Keratinocyte (primary cell): Measurements from ENCODE around the gene HCN2. TPM values are rescaled to one million over a fixed set of nuclear protein-coding genes. Genes with fewer than 3 reads are reported as not detected.

Experiments used
- DNase-seq: peaks from one replicate; pipeline ENCODE4 v3.0.0-alpha.2; 2011; ENCODE audit warnings: low read depth, missing footprints, low spot score
- FAIRE-seq: peaks from 2 replicates; lab custom pipeline; 2011; peaks lifted over from hg19 to GRCh38; lab: Jason Lieb, UNC
- H2AFZ ChIP-seq: 2 replicates; pipeline ENCODE4 v1.6.0; 2012; ENCODE audit warnings: low read length, control low read depth, inconsistent platforms; ENCODE audit not compliant: control insufficient read depth
- H3K27ac ChIP-seq: 2 replicates; pipeline ENCODE4 v1.5.1; 2011; ENCODE audit warnings: low read length; ENCODE audit not compliant: control insufficient read depth, insufficient read depth
- H3K27me3 ChIP-seq: 3 replicates; pipeline ENCODE4 v1.6.0; 2011; ENCODE audit warnings: low read length; ENCODE audit not compliant: control insufficient read depth, insufficient read depth; ENCODE audit errors: extremely low read depth
- H3K36me3 ChIP-seq, 2 experiments: 2 replicates in 1 of 2; 3 replicates in 1 of 2; pipeline ENCODE4 v1.5.1; 2011; ENCODE audit warnings: low read length in 2 of 2, mild to moderate bottlenecking in 1 of 2; ENCODE audit not compliant: control insufficient read depth in 2 of 2, insufficient read depth in 2 of 2; ENCODE audit errors: extremely low read depth in 1 of 2
- H3K4me1 ChIP-seq: 3 replicates; pipeline ENCODE4 v1.5.1; 2011; ENCODE audit warnings: low read length; ENCODE audit not compliant: control insufficient read depth, insufficient read depth; ENCODE audit errors: extremely low read depth
- H3K4me2 ChIP-seq: 3 replicates; pipeline ENCODE4 v1.6.0; 2011; ENCODE audit warnings: low read depth, low read length; ENCODE audit not compliant: control insufficient read depth, insufficient read depth; ENCODE audit errors: extremely low read depth
- H3K4me3 ChIP-seq, 3 experiments: fragments of 200-600 bp in 1 of 3; sonication (generic) in 1 of 3; 2 replicates in 2 of 3; 3 replicates in 1 of 3; pipeline ENCODE4 v1.5.1; 2011 to 2016; ENCODE audit warnings: low read length in 3 of 3, mild to moderate bottlenecking in 3 of 3, control low read depth in 2 of 3, inconsistent platforms in 1 of 3, low read depth in 1 of 3, mixed read lengths in 1 of 3, mixed run types in 1 of 3, moderate library complexity in 1 of 3; ENCODE audit not compliant: control insufficient read depth in 2 of 3, insufficient read depth in 2 of 3; ENCODE audit errors: extremely low read depth in 1 of 3
- H3K79me2 ChIP-seq: 2 replicates; pipeline ENCODE4 v1.6.0; 2012; ENCODE audit warnings: low read length; ENCODE audit not compliant: control insufficient read depth, insufficient read depth
- H3K9ac ChIP-seq: 3 replicates; pipeline ENCODE4 v1.6.0; 2011; ENCODE audit warnings: low read length; ENCODE audit not compliant: control insufficient read depth, insufficient read depth; ENCODE audit errors: extremely low read depth
- H3K9me1 ChIP-seq: 3 replicates; pipeline ENCODE4 v1.6.0; 2011; ENCODE audit warnings: low read length; ENCODE audit not compliant: control insufficient read depth, insufficient read depth; ENCODE audit errors: extremely low read depth
- H3K9me3 ChIP-seq: 2 replicates; pipeline ENCODE4 v1.5.1; 2012; ENCODE audit warnings: low read depth, low read length; ENCODE audit not compliant: control insufficient read depth
- H4K20me1 ChIP-seq: 3 replicates; pipeline ENCODE4 v1.6.0; 2011; ENCODE audit warnings: low read length; ENCODE audit not compliant: control insufficient read depth, insufficient read depth; ENCODE audit errors: extremely low read depth
- EZH2 ChIP-seq: IDR thresholded peaks from one replicate; pipeline ENCODE4 v1.6.1; 2012; ENCODE audit warnings: inconsistent platforms, mild to moderate bottlenecking, low read length, moderate library complexity
- dilution Hi-C: fragments of 300-500 bp; cut with MboI; formaldehyde crosslinking; loops from one replicate; pipeline ENCODE4 v1.7.0; 2020; ENCODE audit warnings: low sequenced_read_pairs; ENCODE audit not compliant: extremely low pct_ligation_motif_present
- polyA plus RNA-seq, 5 experiments: library from polyadenylated mRNA; depleted of rRNA in 3 of 5; stranded (reverse) in 3 of 5; stranded (forward) in 1 of 5; unstranded in 1 of 5; fragments of >200 nt; gene quantifications; 1 replicate in 1 of 5; 2 replicates in 3 of 5; 3 replicates in 1 of 5; pipeline versions ENCODE4 v1.2.1 to v1.2.3, GENCODE V29; 2011 to 2012; ENCODE audit warnings: missing spikeins in 2 of 5, low read depth in 1 of 5, low replicate concordance in 1 of 5
- TF ChIP-seq, protein P1 (sequence below), 3 experiments: IDR thresholded peaks in 1 of 3; conservative IDR thresholded peaks in 1 of 3; optimal IDR thresholded peaks in 1 of 3; 2 replicates in 2 of 3; 3 replicates in 1 of 3; pipeline versions ENCODE3 to v1.5.1; 2011; ENCODE audit warnings: low read length in 3 of 3, mild to moderate bottlenecking in 3 of 3, moderate library complexity in 2 of 3, control low read depth in 1 of 3, inconsistent platforms in 1 of 3; ENCODE audit not compliant: insufficient read depth in 2 of 3; ENCODE audit errors: extremely low read depth in 1 of 3

Gene HCN2
- polyA plus RNA-seq, 1 donor (not counting 4 experiments of a cell fraction or from before 2014, with no cell fraction given) = 0.13 TPM

DNA sequence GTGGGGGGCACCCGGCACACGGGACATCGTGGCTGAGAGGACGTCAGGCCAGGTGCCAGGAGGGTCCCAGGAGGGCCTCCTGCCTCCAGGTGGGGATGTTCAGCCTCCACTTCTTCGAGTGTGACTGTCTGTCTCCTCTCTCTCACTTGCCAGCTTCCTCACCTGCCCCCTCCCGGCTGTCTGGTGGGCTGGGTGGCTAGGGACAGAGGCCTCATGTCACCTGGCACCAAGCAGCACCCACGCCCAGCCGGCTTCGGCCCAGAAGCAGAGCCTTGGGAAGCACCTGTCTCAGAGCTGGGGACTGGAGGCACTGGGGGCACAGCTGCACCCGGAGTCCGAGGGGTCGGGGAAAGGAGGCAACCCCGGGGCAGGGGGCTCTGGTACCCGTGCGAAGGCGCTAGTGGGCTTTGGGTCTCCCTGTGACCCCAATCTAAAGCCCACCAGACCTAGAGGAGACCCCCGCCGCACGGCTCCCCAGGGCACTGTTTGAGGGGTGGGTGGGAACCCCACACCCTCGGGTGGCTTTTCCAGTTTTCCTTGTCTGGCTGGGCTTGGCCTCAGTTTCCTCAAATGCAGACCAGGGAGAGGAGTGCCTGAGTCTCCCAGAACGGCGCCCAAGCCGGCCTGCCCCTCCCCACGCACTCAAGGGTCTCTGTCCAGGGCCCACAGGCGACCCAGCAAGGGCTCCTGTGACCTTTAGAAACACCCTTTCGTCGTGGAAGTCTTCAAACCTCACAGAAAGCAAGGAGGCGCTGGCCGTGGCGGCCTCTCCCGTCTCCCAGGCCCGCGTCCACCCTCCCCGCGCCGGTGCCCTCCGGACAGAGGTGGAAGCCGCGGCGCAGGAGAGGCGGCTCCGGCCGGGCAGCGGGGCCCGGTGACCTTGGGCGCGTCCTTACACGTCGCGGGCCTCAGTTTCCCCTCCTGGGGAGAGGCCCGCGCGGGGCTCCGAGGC is 664 bp upstream of the HCN2 start:
- Histone ChIP-seq H3K27me3 (peaks cover 43% of the 10 kb centered on the region), H3K9ac (no peak overlapping the region), H3K79me2 (no peaks in the 10 kb centered on the region), H3K36me3 (no peaks in the 10 kb centered on the region), H3K4me1 (peaks cover 8% of the 10 kb centered on the region), H3K27ac (no peak overlapping the region), H3K4me2 (peak overlapping the region; percentile 32), H3K9me3 (no peaks in the 10 kb centered on the region), H4K20me1 (peaks cover 15% of the 10 kb centered on the region), H3K9me1 (no peaks in the 10 kb centered on the region), H3K4me3 (no peak overlapping the region), H2AFZ (no peak overlapping the region)
- FAIRE-seq (no peak), DNase-seq (no peak)
- dilution Hi-C loops = no loop called here
- TF ChIP-seq, protein P1, sequence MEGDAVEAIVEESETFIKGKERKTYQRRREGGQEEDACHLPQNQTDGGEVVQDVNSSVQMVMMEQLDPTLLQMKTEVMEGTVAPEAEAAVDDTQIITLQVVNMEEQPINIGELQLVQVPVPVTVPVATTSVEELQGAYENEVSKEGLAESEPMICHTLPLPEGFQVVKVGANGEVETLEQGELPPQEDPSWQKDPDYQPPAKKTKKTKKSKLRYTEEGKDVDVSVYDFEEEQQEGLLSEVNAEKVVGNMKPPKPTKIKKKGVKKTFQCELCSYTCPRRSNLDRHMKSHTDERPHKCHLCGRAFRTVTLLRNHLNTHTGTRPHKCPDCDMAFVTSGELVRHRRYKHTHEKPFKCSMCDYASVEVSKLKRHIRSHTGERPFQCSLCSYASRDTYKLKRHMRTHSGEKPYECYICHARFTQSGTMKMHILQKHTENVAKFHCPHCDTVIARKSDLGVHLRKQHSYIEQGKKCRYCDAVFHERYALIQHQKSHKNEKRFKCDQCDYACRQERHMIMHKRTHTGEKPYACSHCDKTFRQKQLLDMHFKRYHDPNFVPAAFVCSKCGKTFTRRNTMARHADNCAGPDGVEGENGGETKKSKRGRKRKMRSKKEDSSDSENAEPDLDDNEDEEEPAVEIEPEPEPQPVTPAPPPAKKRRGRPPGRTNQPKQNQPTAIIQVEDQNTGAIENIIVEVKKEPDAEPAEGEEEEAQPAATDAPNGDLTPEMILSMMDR (optimal IDR thresholded peaks at IDR 0.05 in 1 of 3, IDR thresholded peaks at IDR 0.05 in 1 of 3, conservative IDR thresholded peaks at IDR 0.05 in 1 of 3; ENCODE audit: extremely low read depth in 1 of 3, insufficient read depth in 2 of 3, low read length in 3 of 3) = peak in 1 of 3 experiments; percentile 25
- peak; percentile 43 for TF ChIP-seq EZH2

DNA sequence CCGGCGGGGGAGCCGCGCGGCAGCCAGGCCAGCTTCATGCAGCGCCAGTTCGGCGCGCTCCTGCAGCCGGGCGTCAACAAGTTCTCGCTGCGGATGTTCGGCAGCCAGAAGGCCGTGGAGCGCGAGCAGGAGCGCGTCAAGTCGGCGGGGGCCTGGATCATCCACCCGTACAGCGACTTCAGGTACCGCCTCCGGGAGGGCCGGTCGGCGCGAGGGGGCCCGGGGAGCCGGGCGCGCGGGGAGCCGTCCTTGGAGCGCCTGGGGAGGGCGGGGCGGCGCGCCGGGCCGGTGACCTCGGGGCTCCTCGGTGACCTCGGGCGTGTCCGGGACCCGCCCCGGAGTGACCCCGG is 690 bp downstream of the HCN2 start:
- H3K4me2 ChIP-seq = peak overlapping the region; percentile 5
- no peak overlapping the region for H3K4me3 ChIP-seq
- peaks cover 10% of the 10 kb centered on the region for H4K20me1 ChIP-seq
- H3K9me1 ChIP-seq = no peaks in the 10 kb centered on the region
- H3K36me3 ChIP-seq = no peaks in the 10 kb centered on the region
- no peak overlapping the region for H3K9ac ChIP-seq
- H3K27ac ChIP-seq = no peak overlapping the region
- dilution Hi-C loops = no loop called here
- H3K27me3 ChIP-seq = peaks cover 51% of the 10 kb centered on the region
- H3K79me2 ChIP-seq = no peaks in the 10 kb centered on the region
- TF ChIP-seq, protein P1 (optimal IDR thresholded peaks at IDR 0.05 in 1 of 3, IDR thresholded peaks at IDR 0.05 in 1 of 3, conservative IDR thresholded peaks at IDR 0.05 in 1 of 3; ENCODE audit: extremely low read depth in 1 of 3, insufficient read depth in 2 of 3, low read length in 3 of 3) = no peak
- no peak for TF ChIP-seq EZH2
- H2AFZ ChIP-seq = no peak overlapping the region
- peaks cover 8% of the 10 kb centered on the region for H3K4me1 ChIP-seq
- DNase-seq = no peak
- H3K9me3 ChIP-seq = no peaks in the 10 kb centered on the region
- FAIRE-seq = no peak
